ENCODE results near the gene RWDD1. TPM values are rescaled to one million over a fixed set of nuclear protein-coding genes. Genes with fewer than 3 reads are reported as not detected.

Gene RWDD1
- total and polyA plus RNA-seq, 2 of the 13 experiments (the other 11 are each of a cell fraction or from before 2014, with no cell fraction given) = 27.4 to 67.1 TPM

DNA sequence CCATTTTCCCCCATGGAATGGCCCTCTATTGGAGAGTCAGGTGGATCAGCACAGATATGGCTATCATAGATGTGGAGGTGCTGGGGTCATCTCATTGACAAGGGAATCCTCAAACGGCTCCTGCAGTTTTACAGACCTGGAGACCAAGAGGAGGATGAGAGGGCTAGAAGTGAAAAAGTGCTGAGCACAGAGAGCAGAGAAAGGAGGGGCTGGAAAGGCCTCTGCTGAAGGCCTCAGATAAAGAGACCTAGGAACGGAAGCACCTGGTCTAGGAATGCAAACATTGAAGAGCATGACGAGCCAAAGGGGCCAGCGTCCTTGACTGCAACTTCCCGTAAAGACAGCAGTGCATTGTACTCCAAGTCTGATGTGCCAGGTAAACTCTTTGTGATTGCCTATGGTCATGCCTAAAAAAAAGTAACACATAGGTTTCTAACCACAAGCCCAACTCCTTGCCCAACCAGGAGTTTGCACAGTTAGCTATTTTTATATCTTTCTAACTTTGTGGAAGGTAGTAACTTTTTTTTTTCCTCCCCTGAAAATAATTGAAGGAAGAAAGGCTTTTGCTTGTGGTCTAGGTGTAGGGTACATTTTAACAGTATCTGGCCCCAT, 60.2 kb downstream of the RWDD1 start (continued):
- peak; percentile 99 for TF ChIP-seq ZSCAN31 (CRISPR knock-in tag; IDR thresholded peaks at IDR 0.05; ENCODE audit: low read depth)
- TF ChIP-seq, protein P1, sequence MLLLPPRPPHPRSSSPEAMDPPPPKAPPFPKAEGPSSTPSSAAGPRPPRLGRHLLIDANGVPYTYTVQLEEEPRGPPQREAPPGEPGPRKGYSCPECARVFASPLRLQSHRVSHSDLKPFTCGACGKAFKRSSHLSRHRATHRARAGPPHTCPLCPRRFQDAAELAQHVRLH (CRISPR knock-in tag; IDR thresholded peaks at IDR 0.05; ENCODE audit: borderline replicate concordance, low read depth) = peak; percentile 88; the same call in 1 of the 2 replicates
- TF ChIP-seq MXI1 (IDR thresholded peaks at IDR 0.05; ENCODE audit: borderline replicate concordance, low read depth, low read length) = peak; percentile 88; the same call in 1 of the 3 replicates
- TF ChIP-seq ZNF609 (CRISPR knock-in tag; IDR thresholded peaks at IDR 0.05; ENCODE audit: borderline replicate concordance) = peak; percentile 88; the same call in 1 of the 2 replicates
- TF ChIP-seq ZSCAN29 (CRISPR knock-in tag; conservative IDR thresholded peaks at IDR 0.05) = peak; percentile 73; the same call in 1 of the 2 replicates
- no peak for TF ChIP-seq ATF7 (IDR thresholded peaks at IDR 0.05)
- no peak for TF ChIP-seq ATF7 (CRISPR knock-in tag; IDR thresholded peaks at IDR 0.05)
- no peak for TF ChIP-seq SRSF1 (optimal IDR thresholded peaks at IDR 0.05; ENCODE audit: low read depth, low read length)
- no peak; the same call in 1 of the 2 replicates for TF ChIP-seq NFIC (IDR thresholded peaks at IDR 0.05; ENCODE audit: low read length)
- peak; percentile 81 for TF ChIP-seq MXD4 (CRISPR knock-in tag; IDR thresholded peaks at IDR 0.05)
- no peak for TF ChIP-seq ZNF367 (CRISPR knock-in tag; IDR thresholded peaks at IDR 0.05; ENCODE audit: borderline replicate concordance)
- no peak; the same call in 1 of the 2 replicates for TF ChIP-seq KDM1A (CRISPR knock-in tag; IDR thresholded peaks at IDR 0.05)
- TF ChIP-seq MTERF4 (CRISPR knock-in tag; IDR thresholded peaks at IDR 0.05) = no peak
- TF ChIP-seq CHD4 (IDR thresholded peaks at IDR 0.05; ENCODE audit: borderline replicate concordance, low read length) = peak; percentile 62; the same call in 1 of the 2 replicates
- 0 out of 2 replicates have a peak, but pooled peaks have one; percentile 74 for TF ChIP-seq ZNF616 (CRISPR knock-in tag; IDR thresholded peaks at IDR 0.05; ENCODE audit: low read depth)
- TF ChIP-seq HMGXB4 (CRISPR knock-in tag; IDR thresholded peaks at IDR 0.05; ENCODE audit: borderline replicate concordance in 1 of 2, low read depth in 1 of 2) = peak; percentile 36 to 67; a peak in 2 of 4 replicates
- TF ChIP-seq ZNF703 (CRISPR knock-in tag; IDR thresholded peaks at IDR 0.05; ENCODE audit: borderline replicate concordance) = no peak
- no peak for TF ChIP-seq U2AF2 (IDR thresholded peaks at IDR 0.05; ENCODE audit: low read depth, low read length)
- no peak for TF ChIP-seq GMEB2 (CRISPR knock-in tag; IDR thresholded peaks at IDR 0.05; ENCODE audit: low read depth)
- TF ChIP-seq ZNF816 (CRISPR knock-in tag; IDR thresholded peaks at IDR 0.05; ENCODE audit: borderline replicate concordance) = peak; percentile 61; the same call in 1 of the 2 replicates

All from HepG2 (cell line).